HG03558 (cell line): ENCODE data around the gene IL21R.
"Not testable (repeated sequence)": the region's sequence is repeated elsewhere in the genome, so short reads cannot be mapped to it uniquely, and the experiment has no call there.

Experiments used
- ATAC-seq: cut with Tn5 transposase; IDR thresholded peaks from one replicate; pipeline ENCODE4 v1.9.1; 2021; ENCODE audit warnings: moderate number of reproducible peaks; ENCODE audit not compliant: unreplicated experiment; ENCODE audit errors: extremely low read depth

Gene IL21R

GRCh38 chr16:27436921-27437650 lies 35.1 kb downstream of the IL21R start:
- no peak for ATAC-seq

DNA sequence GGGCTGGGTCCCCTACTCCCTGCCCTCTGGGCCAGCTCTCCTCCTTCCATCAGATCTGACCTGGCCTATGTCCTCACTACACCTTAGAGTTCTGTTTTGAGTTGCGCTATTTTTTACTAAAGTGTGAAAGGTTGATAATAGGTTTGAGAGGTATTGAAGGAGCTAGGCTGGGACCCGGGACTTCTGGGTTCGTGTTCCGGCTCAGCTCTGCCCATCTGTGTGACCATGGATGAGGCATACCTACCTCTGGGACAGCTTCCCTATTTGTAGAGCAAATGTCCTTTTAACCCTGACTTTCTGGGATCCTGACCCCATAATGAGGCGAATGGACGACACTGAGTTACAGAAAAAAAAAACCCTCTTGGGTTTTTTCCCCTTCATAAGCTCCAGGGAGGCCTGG lies 36.0 kb downstream of the IL21R start:
- no peak for ATAC-seq

DNA sequence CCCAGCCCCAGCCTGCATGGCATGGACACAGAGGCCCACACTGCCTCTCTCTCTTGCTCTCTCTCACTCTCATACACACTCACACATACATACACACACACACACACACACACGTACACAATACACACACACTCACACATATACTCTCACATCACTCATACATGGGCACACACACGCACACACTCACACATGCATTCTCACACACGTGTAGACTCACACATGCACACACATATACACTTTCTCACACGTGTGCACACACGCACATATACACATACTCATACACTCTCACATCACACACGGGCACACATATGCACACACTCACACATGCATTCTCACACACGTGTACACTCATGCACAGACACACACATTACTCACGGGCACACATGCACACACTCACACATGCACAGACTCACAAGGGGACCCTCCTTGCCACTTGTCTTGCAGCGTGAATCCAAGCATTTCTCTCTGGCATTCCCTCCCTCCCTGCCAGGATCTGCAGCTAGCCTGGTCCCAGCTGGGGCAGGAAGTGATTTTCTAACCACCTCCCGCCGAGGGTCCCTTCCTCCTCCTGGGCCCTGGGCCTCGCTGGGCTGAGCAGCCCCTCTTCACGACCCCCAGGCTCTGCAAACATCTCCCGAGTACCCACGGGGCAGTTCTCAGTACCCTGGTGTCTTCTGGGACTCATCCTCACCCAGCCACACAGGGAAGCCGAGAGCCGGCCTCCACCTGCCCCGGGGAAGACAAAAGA lies 37.5 kb downstream of the IL21R start:
- no peak for ATAC-seq

GRCh38 chr16:27441276-27441675 lies 39.3 kb downstream of the IL21R start:
- no peak for ATAC-seq

DNA sequence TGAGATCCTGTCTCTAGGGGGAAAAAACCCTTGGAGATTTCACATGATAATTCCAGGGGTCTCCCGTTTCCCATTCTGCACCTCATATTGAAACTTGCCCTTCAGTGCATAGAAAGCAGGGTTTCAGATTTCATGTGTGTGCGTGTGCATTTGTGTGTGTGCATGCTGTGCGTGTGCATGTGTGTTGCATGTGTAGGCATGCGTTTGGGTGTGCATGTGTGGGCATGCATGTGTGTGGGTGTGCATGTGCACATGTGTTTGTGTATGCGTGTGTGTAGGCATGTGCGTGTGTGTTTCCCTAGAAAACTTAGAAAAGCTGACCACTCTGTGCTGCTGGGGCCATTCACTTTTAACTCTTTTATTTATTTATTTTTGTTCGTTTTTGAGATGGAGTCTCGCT lies 40.0 kb downstream of the IL21R start:
- ATAC-seq, result no peak

GRCh38 chr16:27444015-27444414 lies 42.0 kb downstream of the IL21R start:
- no peak for ATAC-seq

DNA sequence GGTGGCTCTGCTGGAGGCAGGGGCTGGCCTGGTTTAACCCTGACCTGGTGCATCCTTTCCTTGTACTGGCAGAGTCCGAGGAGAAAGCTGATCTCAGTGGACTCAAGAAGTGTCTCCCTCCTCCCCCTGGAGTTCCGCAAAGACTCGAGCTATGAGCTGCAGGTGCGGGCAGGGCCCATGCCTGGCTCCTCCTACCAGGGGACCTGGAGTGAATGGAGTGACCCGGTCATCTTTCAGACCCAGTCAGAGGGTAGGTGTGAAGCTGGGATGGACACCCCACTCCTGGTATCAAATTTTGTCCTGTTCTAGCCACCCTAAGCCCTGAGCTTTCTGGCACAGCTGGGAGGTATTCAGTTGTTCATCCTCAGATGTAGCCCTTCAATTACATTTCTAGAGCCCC lies 42.5 kb downstream of the IL21R start:
- no peak for ATAC-seq

- no peak for ATAC-seq
Observed at GRCh38 chr16:27445502-27446175, 43.7 kb downstream of the IL21R start.

DNA sequence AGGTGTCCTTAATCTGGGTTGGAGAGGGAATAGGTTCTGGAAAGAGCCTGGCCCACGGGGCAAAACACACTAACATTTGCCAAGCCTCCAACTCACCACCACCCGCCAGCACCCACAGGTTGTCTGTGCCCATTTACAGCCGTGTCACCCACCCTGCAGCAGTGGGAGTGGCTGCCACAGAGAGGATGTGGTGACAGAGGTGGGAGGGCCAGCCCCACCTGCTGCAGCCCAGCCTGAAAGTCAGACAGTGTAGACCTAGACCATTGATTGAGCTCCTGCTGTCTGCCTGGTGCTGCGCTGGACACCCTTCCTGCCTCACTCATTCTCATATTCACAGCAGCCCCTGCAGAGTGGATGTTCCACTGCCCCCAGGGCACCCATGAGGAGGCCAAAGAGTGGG lies 44.7 kb downstream of the IL21R start:
- ATAC-seq, result no peak

GRCh38 chr16:27447301-27447700 lies 45.3 kb downstream of the IL21R start:
- ATAC-seq, result no peak

- ATAC-seq, result no peak
Observed at GRCh38 chr16:27448532-27449433, 46.8 kb downstream of the IL21R start.

DNA sequence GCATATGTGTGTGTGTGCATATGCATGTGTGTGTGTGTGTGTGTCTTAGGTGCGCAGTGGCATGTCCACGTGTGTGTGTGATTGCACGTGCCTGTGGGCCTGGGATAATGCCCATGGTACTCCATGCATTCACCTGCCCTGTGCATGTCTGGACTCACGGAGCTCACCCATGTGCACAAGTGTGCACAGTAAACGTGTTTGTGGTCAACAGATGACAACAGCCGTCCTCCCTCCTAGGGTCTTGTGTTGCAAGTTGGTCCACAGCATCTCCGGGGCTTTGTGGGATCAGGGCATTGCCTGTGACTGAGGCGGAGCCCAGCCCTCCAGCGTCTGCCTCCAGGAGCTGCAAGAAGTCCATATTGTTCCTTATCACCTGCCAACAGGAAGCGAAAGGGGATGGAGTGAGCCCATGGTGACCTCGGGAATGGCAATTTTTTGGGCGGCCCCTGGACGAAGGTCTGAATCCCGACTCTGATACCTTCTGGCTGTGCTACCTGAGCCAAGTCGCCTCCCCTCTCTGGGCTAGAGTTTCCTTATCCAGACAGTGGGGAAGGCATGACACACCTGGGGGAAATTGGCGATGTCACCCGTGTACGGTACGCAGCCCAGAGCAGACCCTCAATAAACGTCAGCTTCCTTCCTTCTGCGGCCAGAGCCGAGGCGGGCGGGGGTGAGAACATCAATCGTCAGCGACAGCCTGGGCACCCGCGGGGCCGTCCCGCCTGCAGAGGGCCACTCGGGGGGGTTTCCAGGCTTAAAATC lies 47.6 kb downstream of the IL21R start:
- ATAC-seq, result no peak

DNA sequence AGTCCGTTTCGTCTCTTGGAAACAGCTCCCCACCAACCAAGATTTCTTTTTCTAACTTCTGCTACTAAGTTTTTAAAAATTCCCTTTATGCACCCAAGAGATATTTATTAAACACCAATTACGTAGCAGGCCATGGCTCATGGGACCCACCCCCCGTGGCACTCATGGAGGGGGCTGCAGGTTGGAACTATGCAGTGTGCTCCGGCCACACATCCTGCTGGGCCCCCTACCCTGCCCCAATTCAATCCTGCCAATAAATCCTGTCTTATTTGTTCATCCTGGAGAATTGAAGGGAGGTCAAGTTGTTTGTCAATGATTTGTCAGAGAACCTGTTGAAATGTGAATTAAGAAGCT lies 48.2 kb downstream of the IL21R start:
- no peak for ATAC-seq

DNA sequence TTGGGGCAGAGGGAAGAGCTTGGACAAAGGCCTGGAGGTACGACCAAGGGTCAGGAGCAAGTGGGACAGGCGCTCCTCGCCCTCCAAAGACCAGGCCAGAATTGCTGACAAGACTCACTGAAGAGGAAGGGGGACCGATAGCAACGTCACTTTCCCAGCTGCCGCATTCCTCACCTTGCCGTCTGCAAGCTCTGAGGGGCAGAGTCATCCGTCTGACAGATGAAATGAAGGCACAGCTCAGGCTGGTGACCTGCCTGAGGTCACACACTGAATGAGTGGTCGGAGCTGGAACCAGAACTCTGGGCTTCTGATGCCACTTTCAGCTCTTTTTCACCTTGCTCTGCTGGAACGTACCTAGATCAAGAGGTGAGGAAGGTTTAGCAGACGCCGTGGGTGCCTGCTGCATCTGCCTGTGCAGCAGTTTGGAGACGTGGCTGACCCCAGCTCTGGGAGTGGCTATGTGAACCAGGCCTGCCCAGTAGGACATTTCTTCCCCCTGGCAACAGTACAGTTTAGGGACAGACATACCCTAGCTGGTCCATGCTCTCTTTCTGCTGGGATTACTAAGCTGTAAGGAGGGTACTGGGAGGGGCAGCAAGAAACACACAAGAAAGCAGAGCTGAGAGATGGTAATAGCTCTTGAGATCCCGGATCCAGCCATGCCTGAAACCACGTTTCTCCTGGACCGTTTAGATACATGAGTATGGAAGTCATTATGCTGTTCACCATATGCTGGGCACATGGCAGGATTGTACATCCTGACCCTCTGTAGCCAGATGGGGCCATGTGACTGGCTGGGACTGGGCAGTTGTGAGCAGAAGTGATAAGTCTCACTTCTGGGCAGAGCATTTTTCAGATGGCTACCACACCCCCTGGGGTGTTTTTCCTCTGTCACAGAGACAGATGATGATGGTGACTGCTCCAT lies 50.9 kb downstream of the IL21R start:
- ATAC-seq, result no peak

DNA sequence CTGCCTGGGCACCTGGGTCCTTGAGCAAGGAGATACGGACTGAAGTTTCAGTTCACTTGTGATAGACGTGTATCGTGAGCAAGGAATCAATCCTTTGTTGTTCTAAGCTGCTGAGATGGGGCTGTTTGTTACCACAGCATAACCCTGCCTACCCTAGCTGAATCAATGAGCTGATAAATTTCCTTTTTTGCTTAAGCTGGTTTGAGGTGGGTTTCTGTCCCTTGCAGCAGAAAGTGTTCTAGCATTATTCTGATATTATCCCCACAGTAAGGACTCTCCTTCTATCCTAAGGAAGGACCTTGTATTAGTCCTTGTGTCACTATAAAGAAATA lies 51.5 kb downstream of the IL21R start:
- ATAC-seq, result no peak

DNA sequence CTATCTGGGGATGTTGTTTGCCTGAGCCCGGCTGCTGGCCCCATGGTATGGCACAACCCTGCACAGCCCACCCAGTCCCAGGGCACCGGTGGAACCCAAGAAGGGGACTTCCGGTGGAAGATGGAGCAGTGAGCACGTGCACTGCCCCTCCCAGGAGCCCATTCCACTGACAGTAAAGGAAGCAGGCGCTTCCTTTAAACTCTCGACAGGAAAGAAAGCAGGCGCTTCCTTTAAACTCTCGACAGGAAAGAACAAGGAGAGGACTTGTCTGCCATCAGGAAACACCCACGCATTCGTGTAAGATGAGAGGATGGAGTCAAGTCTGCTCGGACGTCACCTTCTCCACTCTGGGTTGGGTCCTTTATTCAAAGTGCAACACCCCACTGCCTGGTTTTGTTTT lies 53.7 kb downstream of the IL21R start:
- no peak for ATAC-seq

DNA sequence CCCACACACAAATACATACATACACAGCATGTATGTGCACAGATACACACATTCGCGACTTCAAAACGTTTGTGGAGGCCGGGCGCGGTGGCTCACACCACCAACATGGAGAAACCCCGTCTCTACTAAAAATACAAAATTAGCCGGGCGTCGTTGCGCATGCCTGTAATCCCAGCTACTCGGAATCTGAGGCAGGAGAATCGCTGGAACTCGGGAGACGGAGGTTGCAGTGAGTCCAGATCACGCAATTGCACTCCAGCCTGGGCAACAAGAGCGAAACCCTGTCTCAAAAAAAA lies 55.6 kb downstream of the IL21R start:
- not testable (repeated sequence) for ATAC-seq

DNA sequence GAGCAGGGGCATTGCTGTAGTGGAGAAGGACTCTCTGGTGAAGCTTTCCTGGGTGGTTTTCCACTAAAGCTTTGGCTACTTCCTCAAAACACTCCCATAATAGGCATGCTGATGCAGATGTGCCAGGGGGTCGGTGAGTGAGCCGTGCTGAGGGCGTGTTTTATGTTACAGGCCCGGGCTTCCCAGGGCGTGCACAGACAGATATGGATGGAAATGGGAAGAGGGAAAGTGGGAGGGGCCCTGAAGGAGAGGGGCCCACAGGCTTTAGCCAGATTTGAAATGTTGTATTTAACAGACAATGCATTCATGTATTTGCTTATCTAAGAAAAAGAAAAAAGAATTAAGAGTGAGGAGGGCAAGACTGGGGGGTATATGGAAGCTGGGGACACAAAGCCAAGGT lies 56.3 kb downstream of the IL21R start:
- ATAC-seq, result no peak
